ENCODE results near the gene SERPINA12.

SERPINA12 gene

GRCh38 chr14:94509356-94509755 is at the start of gene SERPINA12:
Gene SERPINA12, minus strand, starts transcription at chr14:94509469. Its CDS starts 11,072 bp downstream, at chr14:94498397.
- DNase-seq = no peak

- DNase-seq = no peak
Observed at GRCh38 chr14:94558842-94559241, 49.6 kb upstream of the SERPINA12 start.

- DNase-seq = no peak
Observed at GRCh38 chr14:94557327-94557726, 48.1 kb upstream of the SERPINA12 start.

GRCh38 chr14:94555991-94556390 is 46.7 kb upstream of the SERPINA12 start:
- DNase-seq = no peak

- no peak for DNase-seq
Observed at GRCh38 chr14:94550041-94550440, 40.8 kb upstream of the SERPINA12 start.

- peak; percentile 62 for DNase-seq
Observed at GRCh38 chr14:94548999-94549985, 40.0 kb upstream of the SERPINA12 start.

GRCh38 chr14:94548131-94548998 is 39.1 kb upstream of the SERPINA12 start:
- DNase-seq = no peak

- no peak for DNase-seq
Observed at GRCh38 chr14:94547726-94548125, 38.5 kb upstream of the SERPINA12 start.

- no peak for DNase-seq
Observed at GRCh38 chr14:94547151-94547680, 37.9 kb upstream of the SERPINA12 start.

- no peak for DNase-seq
Observed at GRCh38 chr14:94545131-94545841, 36.0 kb upstream of the SERPINA12 start.

GRCh38 chr14:94544726-94545125 is 35.5 kb upstream of the SERPINA12 start:
- DNase-seq = no peak

GRCh38 chr14:94543449-94544124 is 34.3 kb upstream of the SERPINA12 start:
- no peak for DNase-seq

- DNase-seq = no peak
Observed at GRCh38 chr14:94542811-94543440, 33.7 kb upstream of the SERPINA12 start.

- DNase-seq = no peak
Observed at GRCh38 chr14:94542111-94542810, 33.0 kb upstream of the SERPINA12 start.

GRCh38 chr14:94541234-94541975 is 32.1 kb upstream of the SERPINA12 start:
- DNase-seq = no peak

- DNase-seq = no peak
Observed at GRCh38 chr14:94540031-94540794, 30.9 kb upstream of the SERPINA12 start.

- no peak for DNase-seq
Observed at GRCh38 chr14:94539181-94539580, 29.9 kb upstream of the SERPINA12 start.

- no peak for DNase-seq
Observed at GRCh38 chr14:94538070-94538740, 28.9 kb upstream of the SERPINA12 start.

GRCh38 chr14:94536836-94537235 is 27.6 kb upstream of the SERPINA12 start:
- no peak for DNase-seq
